AG09319 (cell line): ENCODE data around the gene OR5F1.

Source experiments
- DNase-seq: peaks from one replicate; pipeline ENCODE4 v3.0.0-alpha.2; 2010; ENCODE audit warnings: low read depth; ENCODE audit errors: extremely low read depth
- TF ChIP-seq, protein P1 (sequence below): IDR thresholded peaks from 2 replicates; pipeline ENCODE4 v1.5.1; 2011; ENCODE audit warnings: low read depth, mild to moderate bottlenecking, inconsistent platforms, low read length, moderate library complexity

The OR5F1 gene

DNA sequence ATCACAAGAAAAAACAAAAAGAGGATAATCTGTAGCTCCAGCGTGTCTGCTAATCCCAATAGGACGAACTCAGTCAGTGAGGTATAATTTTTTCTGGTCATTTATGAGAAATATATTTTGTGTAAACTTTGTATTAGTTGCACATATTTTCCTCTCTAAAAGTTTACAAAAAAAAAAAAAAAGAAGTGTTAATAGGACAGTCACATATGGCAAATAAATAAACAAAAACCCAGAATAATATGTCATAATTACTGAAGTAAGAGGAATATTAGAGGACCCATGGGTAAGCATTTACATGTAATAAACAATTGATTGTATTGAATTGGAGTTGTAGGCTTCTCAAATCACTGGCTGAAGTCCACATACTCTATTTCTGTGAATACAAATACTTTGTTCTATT is at the start of gene OR5F1:
Gene OR5F1, minus strand, starts transcription at position 101 of the 400 bp plus-strand sequence. Its CDS starts 0 bp downstream, at position 101.
- DNase-seq = no peak
- TF ChIP-seq, protein P1, sequence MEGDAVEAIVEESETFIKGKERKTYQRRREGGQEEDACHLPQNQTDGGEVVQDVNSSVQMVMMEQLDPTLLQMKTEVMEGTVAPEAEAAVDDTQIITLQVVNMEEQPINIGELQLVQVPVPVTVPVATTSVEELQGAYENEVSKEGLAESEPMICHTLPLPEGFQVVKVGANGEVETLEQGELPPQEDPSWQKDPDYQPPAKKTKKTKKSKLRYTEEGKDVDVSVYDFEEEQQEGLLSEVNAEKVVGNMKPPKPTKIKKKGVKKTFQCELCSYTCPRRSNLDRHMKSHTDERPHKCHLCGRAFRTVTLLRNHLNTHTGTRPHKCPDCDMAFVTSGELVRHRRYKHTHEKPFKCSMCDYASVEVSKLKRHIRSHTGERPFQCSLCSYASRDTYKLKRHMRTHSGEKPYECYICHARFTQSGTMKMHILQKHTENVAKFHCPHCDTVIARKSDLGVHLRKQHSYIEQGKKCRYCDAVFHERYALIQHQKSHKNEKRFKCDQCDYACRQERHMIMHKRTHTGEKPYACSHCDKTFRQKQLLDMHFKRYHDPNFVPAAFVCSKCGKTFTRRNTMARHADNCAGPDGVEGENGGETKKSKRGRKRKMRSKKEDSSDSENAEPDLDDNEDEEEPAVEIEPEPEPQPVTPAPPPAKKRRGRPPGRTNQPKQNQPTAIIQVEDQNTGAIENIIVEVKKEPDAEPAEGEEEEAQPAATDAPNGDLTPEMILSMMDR = no peak

DNA sequence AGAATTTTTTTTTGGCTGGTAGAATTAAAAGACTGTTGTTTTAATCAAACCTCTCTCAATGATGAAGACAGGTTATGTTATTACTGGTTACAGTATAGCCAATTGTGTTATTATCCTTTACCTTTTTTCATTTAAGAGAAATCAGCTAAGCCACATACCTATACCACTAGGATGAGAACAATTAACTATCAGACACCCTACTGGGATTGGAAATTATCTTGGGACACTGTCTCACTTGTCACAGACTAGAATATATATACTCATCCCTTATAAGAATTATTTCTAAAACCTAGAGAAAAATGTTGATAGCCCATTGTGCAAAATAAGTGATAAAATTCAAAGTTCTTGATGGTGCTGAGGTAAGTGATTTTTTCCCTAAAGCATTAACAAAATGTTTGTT is 32.9 kb upstream of the OR5F1 start, which contains the start of gene OR5AS1:
Gene OR5AS1, plus strand, starts transcription at position 301 of the 400 bp plus-strand sequence. CDS start 2,765 bp downstream, outside the sequence.
- TF ChIP-seq, protein P1 = no peak
- no peak for DNase-seq

DNA sequence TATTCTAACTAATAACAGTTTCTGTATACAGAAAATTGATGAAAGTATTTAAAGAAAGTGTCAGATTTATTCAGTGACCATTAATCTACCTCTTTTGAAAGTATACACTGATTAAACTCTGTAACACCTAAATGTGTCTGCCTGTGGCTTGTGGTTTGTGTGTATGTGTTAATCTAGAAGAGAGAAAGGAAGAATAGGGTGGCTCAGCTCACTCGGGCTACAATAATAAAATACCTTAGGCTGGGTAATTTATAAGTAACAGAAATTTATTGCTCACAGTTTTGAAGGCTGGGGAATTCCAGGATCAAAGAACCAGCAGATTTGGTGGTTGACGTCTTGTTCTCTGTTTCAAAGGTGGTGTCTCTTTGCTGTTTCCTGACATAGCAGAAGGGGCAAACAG is 19.4 kb upstream of the OR5F1 start:
- TF ChIP-seq, protein P1 = no peak
- DNase-seq = no peak

DNA sequence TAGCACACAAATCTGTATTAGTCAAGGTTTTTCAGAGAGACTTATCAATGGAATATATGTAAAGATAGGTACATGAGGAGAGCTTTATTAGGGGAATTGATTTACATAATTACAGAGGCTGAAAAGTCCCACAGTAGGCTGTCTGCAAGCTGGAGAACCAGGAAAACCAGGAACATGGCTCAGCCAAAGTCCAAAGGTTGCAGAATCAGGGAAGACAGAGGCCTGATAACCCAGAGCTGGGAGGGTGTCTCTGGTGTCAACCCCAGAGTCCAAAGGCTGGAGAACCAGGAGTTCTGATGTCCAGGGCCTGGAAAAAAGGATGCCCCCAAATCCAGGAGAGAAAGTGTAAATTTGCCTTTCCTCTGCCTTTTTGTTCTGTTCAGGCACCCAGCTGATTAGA is 16.3 kb upstream of the OR5F1 start:
- TF ChIP-seq, protein P1 = no peak

DNA sequence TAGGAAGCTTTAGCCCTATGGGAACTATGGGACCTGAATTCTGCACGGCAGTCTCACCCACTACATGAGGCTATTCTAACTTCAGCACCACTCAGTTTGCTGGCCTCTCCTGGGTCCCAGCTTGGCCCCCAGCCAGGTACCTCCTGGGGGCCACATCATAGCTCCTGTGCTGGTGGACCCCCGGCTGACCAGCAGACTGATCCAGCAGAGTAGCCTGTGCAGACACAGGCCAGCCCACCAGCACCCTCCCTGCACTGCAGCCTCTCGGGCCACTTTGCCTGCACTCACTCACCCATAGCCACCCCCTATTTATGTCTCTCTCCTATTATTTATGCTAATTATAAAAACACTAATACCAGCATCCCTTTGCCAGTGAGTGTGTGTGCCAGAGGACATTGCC is 23.5 kb downstream of the OR5F1 start:
- TF ChIP-seq, protein P1 = no peak
- no peak for DNase-seq

More for the DNA sequence above, 16.3 kb upstream of the OR5F1 start:
- DNase-seq = no peak

DNA sequence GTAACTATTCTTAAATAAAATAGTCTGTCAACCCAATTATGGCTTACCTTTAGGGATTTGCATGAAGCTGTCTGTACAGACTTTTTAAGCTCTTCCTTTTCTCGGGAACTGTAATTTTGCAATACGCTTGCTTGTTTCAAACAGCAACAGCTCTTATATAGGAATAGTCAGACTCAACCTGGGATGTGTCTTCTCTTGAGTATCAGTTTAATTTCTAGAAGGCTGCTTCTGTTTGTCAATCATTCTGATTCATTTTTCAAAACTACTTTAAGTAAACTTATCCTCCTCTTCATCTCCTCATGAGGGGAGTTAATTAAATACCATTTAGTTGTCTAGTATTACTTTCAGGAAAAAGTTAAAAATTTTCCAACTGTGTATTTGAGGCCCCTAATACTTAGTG is 24.6 kb downstream of the OR5F1 start, which contains the start of gene OR10AG1:
Gene OR10AG1, minus strand, starts transcription at position 101 of the 400 bp plus-strand sequence. Its CDS starts 38 bp downstream, at position 63.
- DNase-seq = no peak

DNA sequence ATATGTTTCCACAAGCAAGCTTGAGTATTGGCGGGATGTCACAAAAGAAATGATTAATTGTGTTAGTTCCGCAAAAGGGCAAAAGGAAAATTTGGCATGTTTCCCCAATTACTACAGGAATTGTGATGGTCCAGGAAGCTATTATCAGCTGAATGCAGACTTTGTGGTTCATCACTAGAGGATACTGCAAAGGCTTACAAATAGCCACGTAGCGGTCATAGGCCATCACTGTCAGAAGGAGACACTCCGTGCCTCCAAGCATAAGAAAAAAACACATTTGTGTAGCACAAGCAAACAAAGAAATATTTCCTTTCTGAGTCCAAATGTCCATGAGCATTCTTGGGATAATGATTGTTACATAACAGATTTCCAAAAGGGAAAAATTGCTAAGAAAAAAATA is 26.5 kb downstream of the OR5F1 start:
- DNase-seq = no peak
- TF ChIP-seq, protein P1 = no peak

More for the DNA sequence above, 24.6 kb downstream of the OR5F1 start, which contains the start of gene OR10AG1:
- TF ChIP-seq, protein P1 = no peak
